D341Med (cell line): ENCODE measurements around the gene CXorf66.
"Not testable (repeated sequence)": the region's sequence is repeated elsewhere in the genome, so short reads cannot be mapped to it uniquely, and the experiment has no call there.

ENCODE experiments used
- DNase-seq: peaks from one replicate; pipeline ENCODE4 v3.0.0; 2012; ENCODE audit warnings: low spot score

Gene CXorf66

DNA sequence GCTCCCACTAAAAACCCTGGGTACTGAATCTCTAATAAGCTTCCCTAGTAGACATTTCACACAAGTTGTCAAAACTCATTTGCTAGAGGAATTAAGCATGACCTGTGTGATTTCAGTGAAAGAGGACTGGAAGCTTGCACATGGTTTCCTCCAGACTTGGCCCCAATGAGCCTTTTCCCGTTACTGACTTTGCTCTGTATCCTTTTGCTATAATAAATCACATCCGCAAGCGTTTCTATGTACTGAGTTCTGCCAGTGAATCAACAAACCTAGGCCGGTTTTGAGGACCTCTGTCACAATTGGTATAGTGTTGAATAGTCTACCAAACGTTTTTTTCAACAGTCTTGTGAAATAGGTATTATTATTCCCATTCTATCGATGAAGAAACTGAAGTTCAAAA, 40.6 kb downstream of the CXorf66 start:
- DNase-seq, result no peak

GRCh38 chrX:139924069-139924695, 41.1 kb downstream of the CXorf66 start:
- DNase-seq, result no peak

DNA sequence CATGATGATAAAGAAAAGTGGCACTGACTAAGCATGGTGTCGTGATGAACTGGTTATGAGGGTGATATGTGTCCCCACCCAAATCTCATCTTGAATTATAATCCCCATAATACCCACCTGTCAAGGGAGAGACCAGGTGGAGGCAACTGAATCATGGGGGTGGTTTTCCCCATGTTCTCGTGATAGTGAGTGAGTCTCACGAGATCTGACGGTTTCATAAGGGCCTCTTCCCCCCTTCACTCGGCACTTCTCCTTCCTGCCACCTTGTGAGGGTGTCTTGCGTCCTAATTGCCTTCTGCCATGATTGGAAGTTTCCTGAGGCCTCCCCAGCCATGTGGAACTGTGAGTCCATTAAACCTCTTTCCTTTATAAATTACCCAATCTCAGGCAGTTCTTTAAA, 44.2 kb downstream of the CXorf66 start:
- DNase-seq, result not testable (repeated sequence)

GRCh38 chrX:139920316-139920715, 45.0 kb downstream of the CXorf66 start:
- DNase-seq, result no peak

- DNase-seq, result no peak
Measured at GRCh38 chrX:139914421-139914820, 50.9 kb downstream of the CXorf66 start.

DNA sequence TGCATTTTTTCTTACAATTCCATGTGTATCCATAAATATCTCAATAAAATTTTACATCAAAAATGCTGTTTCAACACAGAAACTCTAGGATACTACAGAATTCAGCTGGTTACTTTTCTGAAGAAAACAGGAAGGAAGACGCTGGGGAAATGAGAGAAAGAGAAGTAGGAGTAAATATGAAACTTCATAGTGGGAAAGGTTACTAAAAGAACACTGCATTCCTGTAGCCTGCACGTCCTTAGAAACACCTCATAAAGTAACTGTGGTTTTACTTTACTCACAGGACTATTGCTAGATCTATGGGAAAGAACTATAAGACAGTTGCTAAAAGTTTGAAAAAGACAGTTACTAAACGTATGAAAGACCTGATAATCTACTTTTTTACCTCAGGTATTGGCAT, 55.6 kb downstream of the CXorf66 start:
- DNase-seq, result no peak

DNA sequence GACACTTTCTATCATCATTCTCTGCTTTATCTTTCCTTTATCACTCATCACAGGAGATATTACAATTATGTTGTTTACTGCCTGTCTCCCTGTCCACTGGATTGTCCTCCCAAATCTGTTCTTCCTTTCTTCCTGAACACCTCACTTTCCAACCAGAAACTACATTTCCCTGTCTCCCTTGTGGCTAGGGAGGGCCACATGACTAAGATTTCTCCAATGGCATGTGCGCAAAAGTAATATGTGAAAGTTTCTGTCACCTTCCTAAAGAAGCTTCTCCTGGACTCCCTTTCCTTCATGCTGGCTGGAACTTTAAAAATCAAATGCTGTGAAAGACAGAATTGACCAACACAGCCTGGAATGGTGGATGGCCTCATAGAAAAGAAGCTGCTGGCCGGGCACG, 58.2 kb downstream of the CXorf66 start:
- DNase-seq, result no peak

DNA sequence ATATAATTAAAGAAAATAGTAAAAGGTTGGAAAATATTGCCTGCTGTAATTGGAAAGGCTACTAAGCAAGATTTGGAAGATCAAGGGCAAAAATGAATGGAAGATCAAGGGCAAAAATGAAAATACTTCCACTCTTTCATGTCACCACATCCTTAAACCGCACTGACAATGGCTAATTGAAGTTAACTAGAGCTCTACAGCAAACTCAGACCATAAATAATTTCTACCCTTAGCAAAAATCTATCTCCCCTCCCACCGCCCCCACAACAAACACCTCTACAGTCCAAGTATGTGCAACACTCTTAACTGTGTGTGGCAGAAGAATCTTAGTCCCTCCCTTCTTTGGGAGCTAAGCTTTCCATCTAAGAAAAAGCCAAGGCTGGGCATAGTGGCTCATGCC, 59.6 kb downstream of the CXorf66 start:
- DNase-seq, result no peak
